Right lobe of liver (tissue), 4 donors: ENCODE results near the gene CUEDC1.
A peak's percentile ranks its signal among the peaks of the same experiment; 100 is the strongest.

Source experiments
- CTCF ChIP-seq, 4 donors: fragments of 200-600 bp in 3 of 4; fragments of 450-650 bp in 1 of 4; IDR thresholded peaks; one replicate each; pipeline versions ENCODE4 v1.5.1 to v1.8.0; 2016 to 2022; ENCODE audit warnings: antibody characterized with exemption in 4 of 4, mild to moderate bottlenecking in 2 of 4
- POLR2A ChIP-seq: fragments of 450-650 bp; IDR thresholded peaks from one replicate; pipeline ENCODE4 v1.6.1; 2017; ENCODE audit warnings: antibody characterized with exemption, mild to moderate bottlenecking
- donor health status: DM: no; HTN: no; CAD: no.
- donor health status: DM: no; HTN: no; CAD: no.
- donor health status: DM: no; HTN: yes; CAD: no.

- TF ChIP-seq CTCF (IDR thresholded peaks at IDR 0.05) (no peak), POLR2A (peak; percentile 55)
Observed at GRCh38 chr17:57849874-57850754, 105.1 kb downstream of the CUEDC1 start, which contains the start of gene MRPS23.
